Ureter (tissue), 1 donor: ENCODE results near the gene OR5P2. TPM values are rescaled to one million over a fixed set of nuclear protein-coding genes. Genes with fewer than 3 reads are reported as not detected.
"Not testable (repeated sequence)": the region's sequence is repeated elsewhere in the genome, so short reads cannot be mapped to it uniquely, and the experiment has no call there.

Experiments used
- DNase-seq: peaks from one replicate; pipeline ENCODE4 v3.0.0-alpha.2; 2020; ENCODE audit warnings: low spot score
- total RNA-seq: library from RNA; stranded (reverse); gene quantifications from one replicate; pipeline ENCODE4 v1.2.4, GENCODE V29; 2023
- donor health status: DM: yes; HTN: yes; CAD: no.

OR5P2 gene
- total RNA-seq: 5.6 TPM

- DNase-seq: no peak
These were observed at the start of gene OR5P2 for GRCh38 chr11:7796842-7797241. TSS of gene OR5P2 (minus strand) at chr11:7796942. CDS start at chr11:7796942, 0 bp downstream.

- no peak for DNase-seq
These were observed 49.3 kb upstream of the OR5P2 start for GRCh38 chr11:7846003-7846402.

GRCh38 chr11:7844986-7845385 is 48.2 kb upstream of the OR5P2 start:
- no peak for DNase-seq

GRCh38 chr11:7844521-7844920 is 47.8 kb upstream of the OR5P2 start:
- DNase-seq: no peak

- DNase-seq: no peak
These were observed 43.8 kb upstream of the OR5P2 start for GRCh38 chr11:7840578-7840977.

GRCh38 chr11:7833527-7833926 is 36.8 kb upstream of the OR5P2 start:
- DNase-seq: no peak

- DNase-seq: no peak
These were observed 34.0 kb upstream of the OR5P2 start, which contains the start of gene OR5P3 for GRCh38 chr11:7830740-7831139. TSS of gene OR5P3 (minus strand) at chr11:7830840.

- DNase-seq: no peak
These were observed 29.6 kb upstream of the OR5P2 start for GRCh38 chr11:7826324-7826723.

- not testable (repeated sequence) for DNase-seq
These were observed 23.7 kb upstream of the OR5P2 start for GRCh38 chr11:7820417-7820816.

- DNase-seq: not testable (repeated sequence)
These were observed 18.2 kb upstream of the OR5P2 start for GRCh38 chr11:7814897-7815296.

- not testable (repeated sequence) for DNase-seq
These were observed 13.6 kb upstream of the OR5P2 start for GRCh38 chr11:7810301-7810700.

- no peak for DNase-seq
These were observed 3.5 kb downstream of the OR5P2 start for GRCh38 chr11:7793233-7793632.

GRCh38 chr11:7787239-7787638 is 9.5 kb downstream of the OR5P2 start:
- DNase-seq: no peak

GRCh38 chr11:7775689-7776088 is 21.1 kb downstream of the OR5P2 start:
- DNase-seq: no peak

- DNase-seq: not testable (repeated sequence)
These were observed 32.4 kb downstream of the OR5P2 start for GRCh38 chr11:7764301-7764700.

- no peak for DNase-seq
These were observed 37.7 kb downstream of the OR5P2 start for GRCh38 chr11:7759010-7759409.

GRCh38 chr11:7749456-7749855 is 47.3 kb downstream of the OR5P2 start:
- DNase-seq: no peak

Other genes with a start within 250 kb of the OR5P2 start
- gene CYB5R2, start 123.4 kb downstream of the OR5P2 start, total RNA-seq: 28.4 TPM
- gene OVCH2, start 90.5 kb downstream of the OR5P2 start, total RNA-seq: 9.4 TPM
- gene OR5P3, start 33.9 kb upstream of the OR5P2 start, total RNA-seq: 7.0 TPM
- not detected for gene OR10A6, start 134.3 kb upstream of the OR5P2 start, total RNA-seq
- not detected for gene OR10A3, start 144.8 kb upstream of the OR5P2 start, total RNA-seq
- not detected for gene NLRP10, start 168.5 kb upstream of the OR5P2 start, total RNA-seq
- 247 TPM for gene EIF3F, start 190.4 kb upstream of the OR5P2 start, total RNA-seq